HG02610 (cell line): Measurements from ENCODE around the gene C1QL1.

Source experiments
- ATAC-seq: cut with Tn5 transposase; IDR thresholded peaks from one replicate; pipeline ENCODE4 v1.9.1; 2021; ENCODE audit warnings: mild to moderate bottlenecking, moderate library complexity; ENCODE audit not compliant: unreplicated experiment

The C1QL1 gene

GRCh38 chr17:44989552-44990138, 21.5 kb upstream of the C1QL1 start:
- no peak for ATAC-seq

- ATAC-seq: no peak
These were observed 20.2 kb upstream of the C1QL1 start for GRCh38 chr17:44988044-44988942.

GRCh38 chr17:44983563-44983962, 15.5 kb upstream of the C1QL1 start:
- ATAC-seq: no peak

GRCh38 chr17:44982113-44982702, 14.1 kb upstream of the C1QL1 start:
- no peak for ATAC-seq

GRCh38 chr17:44981221-44981968, 13.3 kb upstream of the C1QL1 start:
- ATAC-seq: no peak

GRCh38 chr17:44979426-44979995, 11.4 kb upstream of the C1QL1 start:
- ATAC-seq: no peak

GRCh38 chr17:44978807-44979206, 10.7 kb upstream of the C1QL1 start:
- no peak for ATAC-seq

- ATAC-seq: no peak
These were observed 9.9 kb upstream of the C1QL1 start for GRCh38 chr17:44977814-44978550.

GRCh38 chr17:44977065-44977464, 9.0 kb upstream of the C1QL1 start:
- ATAC-seq: no peak

- no peak for ATAC-seq
These were observed 8.1 kb upstream of the C1QL1 start for GRCh38 chr17:44976206-44976605.

- ATAC-seq: no peak
These were observed 4.8 kb upstream of the C1QL1 start for GRCh38 chr17:44972953-44973352.

GRCh38 chr17:44971776-44972483, 3.8 kb upstream of the C1QL1 start:
- ATAC-seq: no peak

- ATAC-seq: no peak
These were observed 2.1 kb upstream of the C1QL1 start for GRCh38 chr17:44970136-44970741.

GRCh38 chr17:44969144-44969780, 1.2 kb upstream of the C1QL1 start:
- ATAC-seq: no peak

GRCh38 chr17:44967907-44968224, 237 bp downstream of the C1QL1 start:
- ATAC-seq: no peak

GRCh38 chr17:44967026-44967906, 837 bp downstream of the C1QL1 start:
- ATAC-seq: no peak

- no peak for ATAC-seq
These were observed 1.6 kb downstream of the C1QL1 start for GRCh38 chr17:44966348-44967025.
